Esophagus muscularis mucosa (tissue), 4 donors: ENCODE measurements around the gene PLCG1. TPM values are rescaled to one million over a fixed set of nuclear protein-coding genes. Genes with fewer than 3 reads are reported as not detected.

Source experiments
- DNase-seq: peaks from one replicate; pipeline ENCODE4 v3.0.0-alpha.2; 2017; ENCODE audit errors: extremely low spot score
- H3K27ac ChIP-seq, 4 donors: fragments of 200-600 bp; sonication (generic); replicated peaks in 1 of 4; 1 replicate in 3 of 4; 2 replicates in 1 of 4; pipeline ENCODE4 v1.5.1; 2016 to 2019; ENCODE audit warnings: mild to moderate bottlenecking in 1 of 4
- H3K27me3 ChIP-seq, 4 donors: fragments of 200-600 bp; sonication (generic); one replicate each; pipeline versions ENCODE4 v1.5.1 to v1.6.0; 2016 to 2019
- H3K36me3 ChIP-seq, 4 donors: fragments of 200-600 bp; sonication (generic); one replicate each; pipeline ENCODE4 v1.5.1; 2016 to 2019
- H3K4me1 ChIP-seq, 4 donors: fragments of 200-600 bp; sonication (generic); one replicate each; pipeline ENCODE4 v1.5.1; 2016 to 2019
- H3K4me3 ChIP-seq, 4 donors: fragments of 200-600 bp; sonication (generic); 1 replicate in 2 of 4; 2 replicates in 2 of 4; pipeline ENCODE4 v1.5.1; 2016 to 2019; ENCODE audit warnings: mild to moderate bottlenecking in 4 of 4, moderate library complexity in 1 of 4
- H3K9me3 ChIP-seq, 4 donors: fragments of 200-600 bp; sonication (generic); 1 replicate in 3 of 4; 2 replicates in 1 of 4; pipeline ENCODE4 v1.5.1; 2016 to 2019
- CTCF ChIP-seq, 3 experiments: fragments of 200-600 bp in 2 of 3; fragments of 450-650 bp in 1 of 3; sonication (generic) in 2 of 3; IDR thresholded peaks; one replicate each; pipeline ENCODE4 v1.5.1; 2017 to 2019; ENCODE audit warnings: antibody characterized with exemption in 3 of 3, mild to moderate bottlenecking in 2 of 3, moderate library complexity in 1 of 3
- EP300 ChIP-seq: sonication (generic); formaldehyde crosslinking; IDR thresholded peaks from one replicate; pipeline ENCODE4 v1.6.1; 2017; ENCODE audit warnings: antibody characterized with exemption
- POLR2A ChIP-seq: fragments of 450-650 bp; IDR thresholded peaks from one replicate; pipeline ENCODE4 v1.6.1; 2017; ENCODE audit warnings: antibody characterized with exemption, moderate library complexity, mild to moderate bottlenecking, low read depth
- POLR2AphosphoS5 ChIP-seq, 2 donors: sonication (generic); formaldehyde crosslinking; IDR thresholded peaks; one replicate each; pipeline ENCODE4 v1.6.1; 2017; ENCODE audit warnings: antibody characterized with exemption in 2 of 2
- WGBS: methylation state at CpG from one replicate; pipeline ENCODE4 v1.1.5; 2018; 5-methylcytosine and 5-hydroxymethylcytosine counted together
- intact Hi-C: fragments of 100-400 bp; cut with DNase I; formaldehyde crosslinking; loops from one replicate; pipeline ENCODE4 v1.15.1; 2023
- total RNA-seq, 4 donors: library from RNA; depleted of rRNA; stranded (reverse); fragments of >200 nt; gene quantifications; one replicate each; pipeline versions ENCODE4 v1.1.0 to v1.2.1, GENCODE V29; 2016

PLCG1 gene
- total RNA-seq, 4 donors from 2014 or later: 68.4 to 119 (median 82.5) TPM

GRCh38 chr20:41138475-41139226, 1.3 kb downstream of the PLCG1 start:
- TF ChIP-seq POLR2AphosphoS5 (IDR thresholded peaks at IDR 0.05): no peak
- no peak for TF ChIP-seq CTCF (IDR thresholded peaks at IDR 0.05)
- TF ChIP-seq EP300: no peak
- no peak for TF ChIP-seq POLR2A
- DNase-seq: no peak

GRCh38 chr20:41139227-41140093, 2.1 kb downstream of the PLCG1 start:
- Histone ChIP-seq H3K27ac (peak overlapping the region; percentile 95 to 97 (median 96)), H3K9me3 (no peaks in the 10 kb centered on the region), H3K27me3 (no peaks in the 10 kb centered on the region), H3K36me3 (peaks cover 0 to 4% (median 2%) of the 10 kb centered on the region in 4 donors), H3K4me1 (peaks cover 57 to 85% (median 82%) of the 10 kb centered on the region in 4 donors), H3K4me3 (peak overlapping the region; percentile 79 to 93 (median 90))
- WGBS: 63% methylated on average over 5 of the region's 5 CpGs
- intact Hi-C loops: loop anchor here (5.0 to 10.0 kb wide), 3 partner anchors 33 to 265 kb away; partner anchors contain the start of gene LPIN3
- DNase-seq: no peak
- TF ChIP-seq EP300: no peak

More at GRCh38 chr20:41138475-41139226, 1.3 kb downstream of the PLCG1 start:
- Histone ChIP-seq H3K36me3 (no peaks in the 10 kb centered on the region), H3K4me3 (peak overlapping the region; percentile 79 to 93 (median 90)), H3K27me3 (no peaks in the 10 kb centered on the region), H3K9me3 (no peaks in the 10 kb centered on the region), H3K4me1 (peaks cover 51 to 78% (median 74%) of the 10 kb centered on the region in 4 donors), H3K27ac (peak overlapping the region; percentile 95 to 97 (median 96))
- WGBS: 9% methylated on average over 12 of the region's 12 CpGs
- intact Hi-C loops: loop anchor here (5.0 kb wide), 2 partner anchors 34 to 204 kb away; partner anchors contain the start of gene LPIN3

- Histone ChIP-seq H3K36me3 (peaks cover 0 to 6% (median 3%) of the 10 kb centered on the region in 4 donors), H3K4me1 (peaks cover 67 to 90% (median 88%) of the 10 kb centered on the region in 4 donors)
- intact Hi-C loops: loop anchor here (10.0 kb wide), 1 partner anchor 264 kb away; no protein-coding TSS in a partner anchor
Measured at GRCh38 chr20:41140226-41141133, 3.1 kb downstream of the PLCG1 start.

GRCh38 chr20:41141153-41141815, 3.9 kb downstream of the PLCG1 start:
- Histone ChIP-seq H3K27ac (peak overlapping the region; percentile 72 to 97 (median 96)), H3K4me1 (peaks cover 73 to 90% (median 88%) of the 10 kb centered on the region in 4 donors), H3K36me3 (peaks cover 0 to 6% (median 3%) of the 10 kb centered on the region in 4 donors), H3K9me3 (no peaks in the 10 kb centered on the region), H3K4me3 (peak overlapping the region in 1 of 4 donors; percentile 1), H3K27me3 (no peaks in the 10 kb centered on the region)
- TF ChIP-seq POLR2A (no peak), POLR2AphosphoS5 (IDR thresholded peaks at IDR 0.05) (peak; percentile 67 to 73), EP300 (no peak)
- 54% methylated on average over 6 of the region's 8 CpGs for WGBS
- DNase-seq: no peak
- intact Hi-C loops: loop anchor here (10.0 kb wide), 1 partner anchor 264 kb away; no protein-coding TSS in a partner anchor

More at GRCh38 chr20:41140226-41141133, 3.1 kb downstream of the PLCG1 start:
- no peak for TF ChIP-seq POLR2A
- no peak for TF ChIP-seq POLR2AphosphoS5 (IDR thresholded peaks at IDR 0.05)
- no peak for TF ChIP-seq EP300
- TF ChIP-seq CTCF (IDR thresholded peaks at IDR 0.05): no peak
- 70% methylated on average over 10 of the region's 10 CpGs for WGBS
- DNase-seq: no peak
- peak overlapping the region; percentile 72 to 97 (median 96) for H3K27ac ChIP-seq
- no peaks in the 10 kb centered on the region for H3K27me3 ChIP-seq
- H3K9me3 ChIP-seq: no peaks in the 10 kb centered on the region
- H3K4me3 ChIP-seq: peak overlapping the region in 3 of 4 donors; percentile 1 to 90 (median 5)
